PC-3 (cell line): ENCODE results near the gene BSG.

Experiments
- EZH2 ChIP-seq: fragments of 300-600 bp; sonication (generic); IDR thresholded peaks from one replicate; pipeline ENCODE4 v1.6.1; 2017; ENCODE audit warnings: antibody characterized with exemption, mild to moderate bottlenecking, low read length; ENCODE audit not compliant: unreplicated experiment
- TF ChIP-seq, protein P1 (sequence below): fragments of 300-600 bp; sonication (generic); conservative IDR thresholded peaks from 2 replicates; pipeline ENCODE4 v1.5.1; 2017; ENCODE audit warnings: antibody characterized with exemption, low read depth, mild to moderate bottlenecking, low read length

DNA sequence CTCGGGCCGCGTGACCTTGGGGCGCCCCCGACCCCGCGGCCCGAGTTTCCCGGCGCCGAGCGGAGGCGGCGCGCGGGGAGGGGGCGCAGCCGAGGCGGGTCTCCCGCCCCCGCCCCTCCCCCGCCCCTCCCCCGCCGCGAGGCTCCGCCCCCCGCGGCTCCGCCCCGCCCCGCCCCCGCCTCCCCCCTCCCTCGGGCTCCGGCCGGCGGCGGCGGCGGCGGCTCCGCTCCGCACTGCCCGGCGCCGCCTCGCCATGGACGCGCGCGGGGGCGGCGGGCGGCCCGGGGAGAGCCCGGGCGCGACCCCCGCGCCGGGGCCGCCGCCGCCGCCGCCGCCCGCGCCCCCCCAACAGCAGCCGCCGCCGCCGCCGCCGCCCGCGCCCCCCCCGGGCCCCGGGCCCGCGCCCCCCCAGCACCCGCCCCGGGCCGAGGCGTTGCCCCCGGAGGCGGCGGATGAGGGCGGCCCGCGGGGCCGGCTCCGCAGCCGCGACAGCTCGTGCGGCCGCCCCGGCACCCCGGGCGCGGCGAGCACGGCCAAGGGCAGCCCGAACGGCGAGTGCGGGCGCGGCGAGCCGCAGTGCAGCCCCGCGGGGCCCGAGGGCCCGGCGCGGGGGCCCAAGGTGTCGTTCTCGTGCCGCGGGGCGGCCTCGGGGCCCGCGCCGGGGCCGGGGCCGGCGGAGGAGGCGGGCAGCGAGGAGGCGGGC is 17.4 kb downstream of the BSG start, which contains the start of gene HCN2:
- TF ChIP-seq, protein P1, sequence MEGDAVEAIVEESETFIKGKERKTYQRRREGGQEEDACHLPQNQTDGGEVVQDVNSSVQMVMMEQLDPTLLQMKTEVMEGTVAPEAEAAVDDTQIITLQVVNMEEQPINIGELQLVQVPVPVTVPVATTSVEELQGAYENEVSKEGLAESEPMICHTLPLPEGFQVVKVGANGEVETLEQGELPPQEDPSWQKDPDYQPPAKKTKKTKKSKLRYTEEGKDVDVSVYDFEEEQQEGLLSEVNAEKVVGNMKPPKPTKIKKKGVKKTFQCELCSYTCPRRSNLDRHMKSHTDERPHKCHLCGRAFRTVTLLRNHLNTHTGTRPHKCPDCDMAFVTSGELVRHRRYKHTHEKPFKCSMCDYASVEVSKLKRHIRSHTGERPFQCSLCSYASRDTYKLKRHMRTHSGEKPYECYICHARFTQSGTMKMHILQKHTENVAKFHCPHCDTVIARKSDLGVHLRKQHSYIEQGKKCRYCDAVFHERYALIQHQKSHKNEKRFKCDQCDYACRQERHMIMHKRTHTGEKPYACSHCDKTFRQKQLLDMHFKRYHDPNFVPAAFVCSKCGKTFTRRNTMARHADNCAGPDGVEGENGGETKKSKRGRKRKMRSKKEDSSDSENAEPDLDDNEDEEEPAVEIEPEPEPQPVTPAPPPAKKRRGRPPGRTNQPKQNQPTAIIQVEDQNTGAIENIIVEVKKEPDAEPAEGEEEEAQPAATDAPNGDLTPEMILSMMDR = no peak
- TF ChIP-seq EZH2 = no peak
